Neuronal stem cell (in vitro differentiated cells): Measurements from ENCODE around the gene ADCY2.

ENCODE experiments used
- DNase-seq: peaks from one replicate; pipeline ENCODE4 v3.0.0-alpha.2; 2013; ENCODE audit warnings: low spot score
- H2AFZ ChIP-seq: one replicate; pipeline ENCODE4 v1.6.1; 2013; ENCODE audit warnings: mild to moderate bottlenecking, low read length, inconsistent platforms
- H2AK5ac ChIP-seq: 2 replicates; pipeline ENCODE4 v1.6.1; 2013; ENCODE audit warnings: low read depth, mild to moderate bottlenecking, inconsistent platforms, low read length, moderate library complexity, mixed read lengths
- H2BK120ac ChIP-seq: 2 replicates; pipeline ENCODE4 v1.6.1; 2013; ENCODE audit warnings: low read depth, mild to moderate bottlenecking, inconsistent platforms, low read length, moderate library complexity, mixed read lengths
- H2BK12ac ChIP-seq: one replicate; pipeline ENCODE4 v1.6.1; 2013; ENCODE audit warnings: low read length, inconsistent platforms
- H2BK15ac ChIP-seq: 2 replicates; pipeline ENCODE4 v1.6.1; 2013; ENCODE audit warnings: mild to moderate bottlenecking, low read length, inconsistent platforms, mixed read lengths
- H2BK5ac ChIP-seq: one replicate; pipeline ENCODE4 v1.6.1; 2013; ENCODE audit warnings: inconsistent platforms, mild to moderate bottlenecking, low read length, moderate library complexity
- H3K14ac ChIP-seq: one replicate; pipeline ENCODE4 v1.6.1; 2013; ENCODE audit warnings: low read length, inconsistent platforms
- H3K18ac ChIP-seq: 2 replicates; pipeline ENCODE4 v1.6.1; 2013; ENCODE audit warnings: low read length, inconsistent platforms
- H3K23ac ChIP-seq: 2 replicates; pipeline ENCODE4 v1.6.1; 2013; ENCODE audit warnings: low read depth, mild to moderate bottlenecking, mixed read lengths, low read length, inconsistent platforms; ENCODE audit not compliant: poor library complexity
- H3K27ac ChIP-seq: replicated peaks from 3 replicates; pipeline ENCODE4 v1.5.1; 2013; ENCODE audit warnings: low read length, inconsistent platforms
- H3K27me3 ChIP-seq, 3 experiments: 2 replicates each; pipeline ENCODE4 v1.6.1; 2013; ENCODE audit warnings: low read length in 3 of 3, mild to moderate bottlenecking in 2 of 3, inconsistent platforms in 1 of 3, low read depth in 1 of 3, mixed read lengths in 1 of 3, moderate library complexity in 1 of 3; ENCODE audit not compliant: control insufficient read depth in 3 of 3, insufficient read depth in 3 of 3
- H3K36me3 ChIP-seq, 2 donors: replicated peaks in 1 of 2; 2 replicates each; pipeline ENCODE4 v1.6.1; 2013; ENCODE audit warnings: low read length in 2 of 2; ENCODE audit not compliant: control insufficient read depth in 2 of 2, insufficient read depth in 2 of 2
- H3K4ac ChIP-seq: 2 replicates; pipeline ENCODE4 v1.6.1; 2013; ENCODE audit warnings: inconsistent platforms, mild to moderate bottlenecking, low read length, moderate library complexity
- H3K4me1 ChIP-seq, 2 donors: 1 replicate in 1 of 2; 2 replicates in 1 of 2; pipeline ENCODE4 v1.6.1; 2013; ENCODE audit warnings: low read length in 2 of 2, low read depth in 1 of 2; ENCODE audit not compliant: control insufficient read depth in 2 of 2, insufficient read depth in 1 of 2
- H3K4me2 ChIP-seq: one replicate; pipeline ENCODE4 v1.6.1; 2013; ENCODE audit warnings: mild to moderate bottlenecking, low read length, inconsistent platforms; ENCODE audit not compliant: insufficient read depth, poor library complexity, severe bottlenecking
- H3K4me3 ChIP-seq, 2 donors: 2 replicates each; pipeline ENCODE4 v1.5.1; 2013; ENCODE audit warnings: low read length in 2 of 2, mild to moderate bottlenecking in 2 of 2, inconsistent platforms in 1 of 2, moderate library complexity in 1 of 2
- H3K79me1 ChIP-seq: one replicate; pipeline ENCODE4 v1.6.1; 2013; ENCODE audit warnings: low read depth, mild to moderate bottlenecking, inconsistent platforms, low read length, moderate library complexity
- H3K9ac ChIP-seq: one replicate; pipeline ENCODE4 v1.6.1; 2013; ENCODE audit warnings: mild to moderate bottlenecking, low read depth, low read length, inconsistent platforms; ENCODE audit not compliant: poor library complexity
- H3K9me3 ChIP-seq, 2 donors: replicated peaks in 1 of 2; 2 replicates each; pipeline versions ENCODE3 to v1.6.1; 2013; ENCODE audit warnings: low read length in 2 of 2, mild to moderate bottlenecking in 2 of 2, inconsistent platforms in 1 of 2, low read depth in 1 of 2, mixed read lengths in 1 of 2, moderate library complexity in 1 of 2; ENCODE audit not compliant: control insufficient read depth in 2 of 2, insufficient read depth in 1 of 2
- H4K8ac ChIP-seq: one replicate; pipeline ENCODE4 v1.6.1; 2013; ENCODE audit warnings: low read depth, mild to moderate bottlenecking, inconsistent platforms, low read length, moderate library complexity
- H4K91ac ChIP-seq: one replicate; pipeline ENCODE4 v1.6.1; 2013; ENCODE audit warnings: low read length, low read depth, mild to moderate bottlenecking, inconsistent platforms; ENCODE audit not compliant: poor library complexity
- WGBS, 2 donors: extraction: QIAGEN DNeasy Blood & Tissue Kit; methylation state at CpG; one replicate each; pipeline ENCODE4 v1.1.7; 2013; ENCODE audit warnings: missing lambda C conversion rate in 2 of 2, mixed read lengths in 1 of 2; ENCODE audit not compliant: insufficient read length in 2 of 2, insufficient replicate concordance in 1 of 2; ENCODE audit errors: extremely low coverage in 2 of 2; 5-methylcytosine and 5-hydroxymethylcytosine counted together

ADCY2 gene

DNA sequence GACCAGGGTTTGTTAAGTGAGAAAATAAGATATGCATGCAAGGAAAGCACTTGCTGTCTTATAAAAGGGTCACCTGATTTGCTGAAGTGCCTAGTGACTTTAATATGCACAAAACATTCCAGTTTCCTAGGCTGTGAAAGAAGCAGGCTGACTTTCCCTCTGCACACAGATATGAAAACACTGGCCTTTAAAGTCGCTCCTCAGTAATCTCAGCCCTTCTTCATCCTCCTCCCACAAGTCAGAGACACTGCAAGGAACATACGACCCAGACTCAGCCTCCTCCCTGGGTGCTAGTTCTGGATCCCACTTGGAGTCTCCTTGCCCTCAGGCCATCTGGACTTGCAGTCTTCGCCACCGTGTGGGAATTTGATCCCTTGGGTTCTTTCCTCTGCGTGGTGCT is 288.9 kb downstream of the ADCY2 start:
- Histone ChIP-seq H3K9ac (no peak overlapping the region), H2BK12ac (no peak overlapping the region)

DNA sequence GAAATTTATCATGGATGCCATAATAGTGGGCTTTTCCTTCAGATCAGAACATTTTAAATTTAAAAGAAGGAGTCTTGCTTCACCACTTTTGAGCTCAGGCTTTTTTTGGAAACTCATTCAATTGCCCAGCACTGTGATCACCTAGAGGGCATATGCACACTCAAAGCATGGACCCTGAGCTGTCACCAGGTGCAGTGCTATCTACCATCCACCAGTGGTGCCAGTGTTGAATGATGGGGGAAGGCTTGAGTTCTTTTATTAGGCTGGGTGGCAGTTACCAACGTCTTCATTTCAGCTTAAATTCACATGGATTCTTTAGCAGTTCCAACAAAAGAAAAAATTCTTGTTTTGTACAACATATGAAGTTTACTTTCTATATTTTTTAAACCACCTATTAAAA is 290.9 kb downstream of the ADCY2 start:
- Histone ChIP-seq H3K4me1 (peaks cover 0 to 3% of the 10 kb centered on the region in 2 donors), H3K18ac (no peak overlapping the region), H3K14ac (no peak overlapping the region), H4K91ac (no peak overlapping the region), H3K9ac (no peak overlapping the region), H2BK12ac (no peak overlapping the region), H3K27me3 (no peaks in the 10 kb centered on the region), H3K27ac (no peak overlapping the region), H3K4me2 (no peak overlapping the region), H3K4ac (no peak overlapping the region), H3K23ac (no peak overlapping the region), H3K9me3 (no peaks in the 10 kb centered on the region), H3K36me3 (no peaks in the 10 kb centered on the region), H2BK5ac (no peak overlapping the region), H3K4me3 (no peak overlapping the region), H2BK15ac (no peak overlapping the region), H2AFZ (no peak overlapping the region), H4K8ac (no peak overlapping the region), H2BK120ac (no peak overlapping the region), H3K79me1 (no peaks in the 10 kb centered on the region), H2AK5ac (no peak overlapping the region)
- WGBS, 2 donors, result no CpG with 5 or more reads among the region's 1 CpG
- no peak for DNase-seq

More for the DNA sequence above, 288.9 kb downstream of the ADCY2 start:
- DNase-seq, result no peak
- Histone ChIP-seq H3K23ac (no peak overlapping the region), H3K79me1 (no peaks in the 10 kb centered on the region), H4K8ac (no peak overlapping the region), H2BK120ac (no peak overlapping the region), H3K9me3 (no peaks in the 10 kb centered on the region), H2AFZ (no peak overlapping the region), H3K18ac (no peak overlapping the region), H3K4me1 (no peaks in the 10 kb centered on the region), H3K27me3 (no peaks in the 10 kb centered on the region), H4K91ac (no peak overlapping the region), H3K4me3 (no peak overlapping the region), H2AK5ac (no peak overlapping the region), H2BK15ac (no peak overlapping the region), H3K14ac (no peak overlapping the region), H2BK5ac (no peak overlapping the region), H3K4me2 (no peak overlapping the region), H3K36me3 (no peaks in the 10 kb centered on the region), H3K4ac (no peak overlapping the region), H3K27ac (no peak overlapping the region)
- WGBS, 2 donors, result no CpG with 5 or more reads among the region's 5 CpGs

DNA sequence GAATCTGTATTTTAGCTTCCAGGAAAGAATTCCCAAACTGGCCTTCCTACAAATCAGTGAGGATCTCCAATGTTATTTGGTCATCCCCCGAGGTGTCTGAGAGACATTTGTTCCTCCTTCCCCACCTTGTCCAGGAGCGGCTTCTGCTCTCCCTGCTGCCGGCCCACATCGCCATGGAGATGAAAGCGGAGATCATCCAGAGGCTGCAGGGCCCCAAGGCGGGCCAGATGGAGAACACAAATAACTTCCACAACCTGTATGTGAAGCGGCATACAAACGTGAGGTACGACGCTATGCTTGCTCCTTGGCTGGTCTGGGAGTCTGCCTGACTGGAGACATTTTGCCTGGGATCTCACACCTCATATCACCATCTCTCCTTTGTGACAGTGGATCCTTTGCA is 294.6 kb downstream of the ADCY2 start:
- Histone ChIP-seq H2AK5ac (no peak overlapping the region), H3K9me3 (no peaks in the 10 kb centered on the region), H3K9ac (no peak overlapping the region), H4K91ac (no peak overlapping the region), H2BK15ac (no peak overlapping the region), H3K4me1 (peaks cover 0 to 3% of the 10 kb centered on the region in 2 donors), H2BK12ac (no peak overlapping the region), H2AFZ (no peak overlapping the region), H2BK120ac (no peak overlapping the region), H3K27me3 (no peaks in the 10 kb centered on the region), H4K8ac (no peak overlapping the region), H3K4me3 (no peak overlapping the region), H3K4me2 (no peak overlapping the region), H3K23ac (no peak overlapping the region), H3K79me1 (no peaks in the 10 kb centered on the region), H3K18ac (peak overlapping the region; percentile 60), H3K36me3 (no peaks in the 10 kb centered on the region), H3K14ac (no peak overlapping the region), H3K4ac (no peak overlapping the region), H2BK5ac (no peak overlapping the region), H3K27ac (no peak overlapping the region)
- no peak for DNase-seq
- no CpG with 5 or more reads among the region's 10 CpGs for WGBS, 2 donors

DNA sequence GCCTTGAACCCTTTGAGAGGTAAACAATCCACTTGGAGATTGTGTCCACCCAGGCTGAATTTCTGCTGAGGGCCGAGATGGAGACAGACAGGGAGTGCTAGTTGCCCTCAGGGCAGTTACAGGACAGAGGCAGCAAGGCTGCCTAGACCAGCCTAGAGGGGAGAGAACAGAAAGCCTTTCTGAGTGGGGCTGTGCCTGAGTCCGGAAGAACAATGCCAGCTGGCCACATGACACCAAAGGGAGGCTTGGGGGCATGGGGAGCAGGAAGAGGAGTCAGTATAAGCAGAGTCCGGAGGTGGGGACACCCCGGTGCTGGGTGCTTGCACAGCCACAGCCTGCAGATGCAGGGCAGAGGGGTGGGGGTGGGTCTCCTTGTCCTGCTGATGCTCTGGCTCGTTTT is 309.3 kb downstream of the ADCY2 start:
- H2BK12ac ChIP-seq, result no peak overlapping the region
- no peak overlapping the region for H4K91ac ChIP-seq
- H4K8ac ChIP-seq, result no peak overlapping the region
- WGBS, 2 donors, result no CpG with 5 or more reads among the region's 5 CpGs
- H3K79me1 ChIP-seq, result peaks cover 3% of the 10 kb centered on the region
- peak overlapping the region; percentile 2 for H2AFZ ChIP-seq
- H3K9ac ChIP-seq, result no peak overlapping the region
- no peak overlapping the region for H3K27ac ChIP-seq
- H3K23ac ChIP-seq, result no peak overlapping the region
- H3K14ac ChIP-seq, result no peak overlapping the region
- peaks cover 0 to 2% of the 10 kb centered on the region in 2 donors for H3K9me3 ChIP-seq
- H3K27me3 ChIP-seq, result no peaks in the 10 kb centered on the region
- H3K4ac ChIP-seq, result no peak overlapping the region
- no peak overlapping the region for H2AK5ac ChIP-seq
- H2BK120ac ChIP-seq, result no peak overlapping the region
- H2BK15ac ChIP-seq, result no peak overlapping the region
- DNase-seq, result no peak
- no peak overlapping the region for H3K4me2 ChIP-seq
- no peak overlapping the region for H3K18ac ChIP-seq
- peaks cover 0 to 5% of the 10 kb centered on the region in 2 donors for H3K4me1 ChIP-seq
- peaks cover 0 to 5% of the 10 kb centered on the region in 2 donors for H3K36me3 ChIP-seq
- H2BK5ac ChIP-seq, result no peak overlapping the region
- no peak overlapping the region for H3K4me3 ChIP-seq
